Measurements from ENCODE around the gene B4GALT4.
"Not testable (repeated sequence)": the region's sequence is repeated elsewhere in the genome, so short reads cannot be mapped to it uniquely, and the experiment has no call there.

The B4GALT4 gene

DNA sequence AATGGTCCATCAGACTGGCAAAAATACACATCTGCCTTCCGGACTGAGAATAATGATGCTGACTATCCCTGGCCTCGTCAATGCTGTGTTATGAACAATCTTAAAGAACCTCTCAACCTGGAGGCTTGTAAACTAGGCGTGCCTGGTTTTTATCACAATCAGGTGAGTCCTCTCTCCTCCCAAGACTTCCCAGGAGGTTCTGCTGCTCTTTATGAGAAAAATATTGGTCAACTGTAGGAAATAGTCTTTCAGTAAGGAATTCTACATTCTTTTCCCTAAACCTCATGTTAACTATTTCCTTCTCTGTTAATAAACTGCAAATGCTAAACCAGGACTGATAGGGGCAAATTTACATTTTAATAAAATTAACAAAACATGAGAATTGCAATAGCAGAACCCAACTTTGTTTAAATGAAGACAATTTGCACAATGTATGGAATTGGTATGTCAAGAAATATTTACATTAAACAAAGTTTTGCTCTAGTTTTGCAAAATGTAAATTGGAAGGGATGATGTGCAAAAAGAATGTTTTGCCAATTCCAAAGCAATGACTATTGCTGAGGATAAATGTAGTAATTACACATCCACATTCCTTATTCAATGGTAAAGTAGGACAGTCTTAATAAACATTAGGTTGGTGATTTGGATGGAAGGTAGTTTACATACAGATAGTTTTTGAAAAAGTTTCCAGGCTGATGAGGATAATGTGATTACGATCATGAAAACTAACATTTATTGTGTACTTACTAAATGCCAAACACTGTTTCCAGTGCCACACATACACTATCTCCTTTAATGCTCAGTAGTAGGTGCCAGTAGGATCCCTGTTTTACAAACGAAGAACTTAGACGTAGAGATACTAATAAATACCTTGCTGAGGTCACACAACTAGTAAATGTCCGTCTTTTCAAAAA lies 46.2 kb downstream of the B4GALT4 start:
- no peak for DNase-seq

DNA sequence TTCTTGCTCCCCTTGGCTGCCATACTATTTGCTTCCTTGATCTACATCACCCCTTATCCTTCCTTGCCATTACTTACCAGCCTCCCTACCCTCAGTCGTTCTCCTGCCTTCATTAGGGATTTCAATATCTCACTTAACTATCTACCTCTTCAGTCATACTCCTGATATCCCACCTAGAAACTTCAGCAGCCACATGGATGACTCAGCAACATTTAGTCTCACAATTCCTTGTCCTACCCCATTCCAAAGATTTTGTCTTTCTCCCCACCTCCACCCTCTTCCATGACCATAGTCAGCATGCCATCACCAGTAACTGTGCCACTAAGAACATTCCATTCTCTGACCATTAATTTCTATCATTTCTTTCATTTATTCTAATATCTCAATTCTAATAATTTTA lies 48.9 kb downstream of the B4GALT4 start:
- DNase-seq, result no peak

DNA sequence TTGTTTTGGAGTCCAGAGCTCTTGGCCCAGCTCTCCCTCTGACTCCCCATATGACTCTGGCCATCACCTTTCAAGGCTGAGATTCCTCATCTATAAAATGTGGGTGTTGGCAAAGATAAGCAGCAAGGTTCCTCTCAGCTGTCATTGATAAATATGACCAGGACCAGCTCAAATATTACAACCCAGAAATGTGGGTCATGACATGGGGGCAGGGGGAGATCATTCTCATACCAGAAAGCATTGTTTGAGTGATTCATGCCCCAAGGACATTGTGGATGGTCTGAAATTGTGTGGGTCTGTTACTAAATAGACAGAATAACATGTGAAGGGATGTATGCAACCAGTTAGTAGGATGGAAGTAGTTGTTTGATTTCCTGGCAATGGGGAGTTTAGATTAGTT lies 53.4 kb downstream of the B4GALT4 start:
- DNase-seq, result no peak

DNA sequence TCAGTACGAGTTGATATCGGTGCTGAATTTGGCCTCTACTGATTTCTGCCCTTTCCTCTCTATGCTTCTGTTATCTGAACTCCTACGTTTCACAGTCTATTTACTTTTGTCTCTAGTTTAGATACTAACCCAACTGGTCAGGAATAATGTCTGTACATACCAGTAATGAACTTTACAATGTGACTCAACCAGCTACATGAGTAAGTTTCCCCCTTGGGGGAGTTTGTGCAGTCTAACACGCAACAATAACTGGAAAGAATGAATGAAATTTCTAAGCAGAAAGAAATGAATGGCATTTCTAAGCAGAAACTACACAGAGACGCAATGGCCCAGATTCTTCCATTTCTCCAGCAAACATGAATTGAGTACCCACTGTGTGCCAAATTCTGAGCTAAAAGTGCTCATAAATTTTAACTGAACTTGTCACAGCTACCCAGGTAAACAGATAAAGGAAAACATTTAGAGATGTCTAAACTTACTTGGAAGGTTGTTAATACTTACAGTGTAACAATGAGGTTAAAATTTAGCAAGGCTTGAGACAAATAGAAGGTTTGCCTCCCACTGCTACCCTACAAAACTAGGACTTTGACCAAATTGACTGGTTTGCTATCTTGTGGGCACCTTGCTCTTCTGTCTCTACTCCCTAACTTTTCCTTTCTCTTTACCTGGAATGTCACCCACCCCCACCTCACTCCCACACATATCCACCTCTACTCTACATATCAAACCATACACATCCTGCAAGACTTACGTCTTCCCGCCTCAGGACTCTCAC lies 55.7 kb downstream of the B4GALT4 start:
- no peak for DNase-seq

DNA sequence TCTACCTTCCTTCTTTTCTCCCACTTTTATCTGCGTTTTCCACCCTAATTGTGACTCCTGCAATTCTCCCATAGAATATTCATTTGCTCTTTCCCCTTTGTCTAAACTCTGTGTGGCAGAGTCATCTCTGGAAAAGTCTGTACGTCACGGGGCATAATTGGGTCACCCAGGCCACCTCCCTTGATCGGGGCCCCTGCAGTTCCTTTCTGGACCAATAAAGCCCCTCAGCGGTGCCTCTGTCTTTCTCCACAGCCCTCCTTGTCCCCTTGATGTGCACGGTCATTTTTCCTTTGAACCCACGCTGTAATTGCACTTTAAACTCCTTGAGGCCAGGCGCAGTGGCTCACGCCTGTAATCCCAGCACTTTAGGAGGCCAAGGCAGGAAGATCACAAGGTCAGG lies 56.6 kb downstream of the B4GALT4 start:
- DNase-seq, result no peak

DNA sequence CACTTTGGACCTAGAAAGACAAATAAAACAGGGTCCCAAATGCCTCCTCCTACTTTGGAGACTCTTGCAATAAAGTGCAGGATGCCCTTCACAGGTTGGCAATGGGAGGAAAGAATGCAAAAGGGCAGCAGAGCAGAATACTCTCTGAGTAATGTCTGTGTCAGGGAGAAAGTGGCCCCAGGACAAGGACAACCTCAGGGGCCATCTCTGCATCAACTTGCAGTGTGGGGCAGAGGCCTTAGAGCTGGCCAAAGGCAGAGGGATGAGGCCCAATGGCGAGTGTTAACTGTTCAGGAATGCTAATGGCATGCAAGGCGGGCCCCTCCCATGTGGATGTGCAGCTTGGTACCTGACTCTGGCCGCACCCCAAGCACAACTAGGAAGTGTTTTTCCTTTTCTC lies 58.9 kb downstream of the B4GALT4 start:
- DNase-seq, result no peak

DNA sequence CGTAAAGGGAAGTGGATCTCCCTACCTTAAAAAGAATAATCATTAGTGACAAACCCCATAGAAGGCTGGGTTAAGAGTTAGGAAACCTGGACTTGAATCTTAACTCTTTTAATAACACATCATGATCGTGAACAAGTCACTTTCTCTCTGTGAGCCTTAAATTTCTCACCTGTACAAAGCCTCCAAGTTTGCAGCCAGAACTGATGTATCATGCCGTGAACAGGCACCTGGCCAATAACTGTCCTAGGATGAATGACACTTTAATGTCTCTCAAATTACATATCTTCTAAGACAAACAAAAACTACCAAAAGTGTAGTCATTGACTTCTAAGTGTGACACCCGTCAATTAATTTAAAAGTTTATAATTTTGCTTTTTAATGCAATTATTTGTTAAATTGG lies 63.4 kb downstream of the B4GALT4 start:
- DNase-seq, result no peak

DNA sequence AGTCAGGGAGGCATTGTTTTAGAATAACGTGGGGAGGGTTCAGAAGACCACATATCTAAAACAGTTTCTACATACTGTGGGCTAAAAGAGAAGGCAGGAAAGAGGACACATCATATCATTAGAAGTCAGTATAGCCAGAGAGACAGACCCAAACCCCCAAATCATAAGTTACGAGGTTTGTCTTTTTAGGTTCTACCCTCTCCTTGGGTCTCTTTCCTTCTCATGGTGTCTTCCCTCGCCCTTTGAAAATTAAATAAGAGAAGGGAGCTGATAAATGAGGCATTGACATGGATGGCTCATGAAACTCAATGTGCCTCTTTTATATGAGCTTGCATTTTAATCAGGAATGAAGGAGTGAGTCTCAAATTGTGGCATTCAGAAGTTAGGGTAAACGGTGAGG lies 63.9 kb downstream of the B4GALT4 start:
- no peak for DNase-seq

DNA sequence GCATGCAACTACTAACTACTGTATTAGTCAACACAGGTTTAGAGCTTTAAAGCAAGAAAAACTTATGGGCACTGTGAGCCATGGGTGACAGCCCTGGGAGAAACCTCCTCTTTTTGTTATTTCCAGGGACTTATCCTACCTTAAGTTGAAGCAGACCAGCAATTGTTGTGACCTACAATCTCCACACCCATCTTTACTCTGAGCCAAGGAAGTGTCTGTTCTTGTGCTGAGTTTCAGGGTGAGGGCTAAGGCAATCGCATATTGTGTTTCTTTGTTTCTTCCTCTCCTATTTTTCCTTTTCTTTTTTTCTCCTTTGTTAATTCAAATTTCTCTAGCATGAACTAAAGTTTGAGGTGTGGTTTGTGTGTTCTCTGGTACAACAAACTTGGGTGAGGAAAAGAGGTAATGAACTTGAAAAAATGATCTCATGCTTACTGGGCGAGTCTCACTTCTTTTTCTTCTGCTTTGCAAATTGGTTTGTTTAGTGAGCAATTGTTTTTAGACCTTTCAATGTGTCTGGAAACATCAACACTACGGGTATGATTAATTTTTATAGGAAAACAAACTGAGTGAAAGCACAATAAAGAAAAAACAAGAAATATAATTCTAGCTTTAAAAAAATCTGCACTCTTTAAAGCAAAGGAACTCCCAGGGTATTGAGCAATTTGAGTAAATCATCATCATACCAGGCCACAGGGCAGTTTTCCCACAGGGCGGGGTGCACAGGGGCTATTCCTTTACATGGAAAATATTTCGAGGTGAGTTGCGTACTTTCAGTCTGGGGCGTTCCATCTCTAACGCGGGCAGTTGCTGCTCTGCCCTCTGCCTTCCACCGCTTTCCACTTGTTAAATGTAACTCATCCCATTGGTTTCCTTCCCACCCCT lies 64.6 kb downstream of the B4GALT4 start:
- no peak for DNase-seq

DNA sequence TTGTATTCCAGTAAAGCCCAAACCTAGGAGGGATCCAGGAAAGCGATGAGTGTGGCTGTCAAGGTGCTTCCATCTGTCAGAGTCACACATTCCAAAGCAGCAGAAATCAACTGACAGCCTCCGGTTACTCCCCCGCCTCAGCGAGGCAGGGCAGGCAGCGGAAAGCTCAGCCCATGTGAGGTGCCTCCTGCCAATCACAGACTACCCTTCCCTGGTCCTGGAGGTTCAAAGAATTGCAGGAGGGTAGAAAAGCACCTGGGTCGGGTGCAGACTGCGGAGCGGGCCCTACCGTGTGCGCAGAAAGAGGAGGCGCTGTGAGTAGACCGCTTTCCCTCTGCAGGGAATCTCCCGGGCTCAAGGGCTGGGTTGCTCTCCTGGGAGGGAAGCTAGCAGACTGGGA lies 67.4 kb downstream of the B4GALT4 start, which contains the start of gene UPK1B:
TSS of gene UPK1B (plus strand) at position 274 of the 400 bp plus-strand sequence. CDS start 13,144 bp downstream, outside the sequence.
- peak; percentile 5 for DNase-seq

DNA sequence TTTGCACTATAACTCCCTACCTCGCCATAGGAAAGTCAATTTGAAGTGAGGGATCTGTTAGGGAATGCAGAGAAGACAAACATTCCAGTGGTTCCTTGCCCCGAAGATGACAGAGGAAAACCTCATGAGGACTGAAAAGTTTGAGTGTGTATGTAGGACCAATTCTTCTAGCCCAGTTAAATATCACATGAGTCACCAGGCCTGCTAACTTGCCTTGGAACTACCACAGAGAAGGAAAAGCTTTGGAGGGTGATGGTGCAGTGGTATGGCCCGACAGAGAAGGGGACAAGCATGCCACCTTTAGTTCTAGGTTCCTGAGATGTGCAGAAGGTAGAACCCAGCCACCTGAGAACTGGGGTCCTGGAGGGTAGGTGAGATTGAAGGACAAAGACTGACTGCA lies 69.9 kb downstream of the B4GALT4 start:
- DNase-seq, result no peak

DNA sequence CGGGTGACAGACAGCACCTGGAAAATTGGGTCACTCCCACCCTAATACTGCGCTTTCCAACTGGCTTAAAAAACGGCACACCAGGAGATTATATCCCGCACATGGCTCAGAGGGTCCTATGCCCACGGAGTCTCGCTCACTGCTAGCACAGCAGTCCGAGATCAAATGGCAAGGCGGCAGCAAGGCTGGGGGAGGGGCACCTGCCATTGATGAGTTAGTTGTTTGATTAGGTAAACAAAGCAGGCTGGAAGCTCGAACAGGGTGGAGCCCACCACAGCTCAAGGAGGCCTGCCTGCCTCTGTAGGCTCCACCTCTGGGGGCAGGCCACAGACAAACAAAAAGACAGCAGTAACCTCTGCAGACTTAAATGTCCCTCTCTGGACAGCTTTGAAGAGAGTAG lies 75.9 kb downstream of the B4GALT4 start:
- DNase-seq, result not testable (repeated sequence)

Measured in eye (tissue), 1 donor.